Measurements from ENCODE around the gene PARD3B.

Gene PARD3B

DNA sequence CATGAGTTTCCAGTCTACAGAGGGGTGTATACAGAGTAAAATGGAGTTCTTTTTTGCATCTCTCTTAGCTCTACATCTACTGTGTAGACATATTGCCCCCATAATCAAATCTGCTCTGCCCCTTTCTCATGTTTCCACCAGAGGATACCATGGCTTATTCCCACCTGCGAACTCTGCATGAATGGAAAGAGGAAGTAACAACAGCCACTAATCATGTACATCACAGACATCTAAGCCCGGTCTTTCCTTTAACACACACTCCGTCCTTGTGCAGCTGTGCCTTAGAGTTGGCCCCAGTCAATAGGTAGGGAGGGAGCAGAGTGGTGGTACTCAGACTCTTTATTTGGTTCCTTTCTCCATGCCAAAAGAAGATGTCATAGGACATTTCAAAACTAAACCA lies 989.7 kb downstream of the PARD3B start:
- Histone ChIP-seq H3K36me3 (ENCODE audit: control insufficient read depth, insufficient read depth, low read length) (no peaks in the 10 kb centered on the region), H3K4me3 (replicated peaks; ENCODE audit: low read depth, low read length) (no peak overlapping the region), H3K27me3 (replicated peaks; ENCODE audit: control insufficient read depth, insufficient read depth, low read length) (no peaks in the 10 kb centered on the region; the same call in 1 of the 2 replicates)
- DNase-seq (ENCODE audit: extremely low read depth, insufficient read length) = no peak
- no peak for TF ChIP-seq CTCF (IDR thresholded peaks at IDR 0.05; ENCODE audit: insufficient read depth, low read length, poor library complexity, severe bottlenecking)

DNA sequence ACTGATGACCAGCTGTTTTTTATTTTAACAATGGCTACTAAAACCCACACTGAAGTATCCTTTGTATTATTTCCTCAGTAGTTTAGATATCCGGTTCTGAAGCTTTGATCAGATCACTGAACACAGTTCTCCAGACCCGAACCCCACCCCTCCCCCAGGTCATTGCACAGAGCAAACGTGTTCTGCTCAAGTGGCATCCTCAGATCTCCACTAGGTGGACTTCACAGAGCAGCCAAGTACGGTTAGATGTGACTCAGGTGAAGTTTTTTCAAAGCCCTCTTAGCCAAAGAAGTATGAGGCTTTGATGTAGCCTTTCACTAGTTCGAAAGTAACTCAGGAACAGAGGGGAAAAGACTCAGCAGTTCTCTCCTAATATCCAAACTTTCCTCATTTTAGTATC lies 994.3 kb downstream of the PARD3B start:
- DNase-seq (ENCODE audit: extremely low read depth, insufficient read length) = no peak
- no peak for TF ChIP-seq CTCF (IDR thresholded peaks at IDR 0.05; ENCODE audit: insufficient read depth, low read length, poor library complexity, severe bottlenecking)
- Histone ChIP-seq H3K27me3 (replicated peaks; ENCODE audit: control insufficient read depth, insufficient read depth, low read length) (no peaks in the 10 kb centered on the region; the same call in 1 of the 2 replicates), H3K4me3 (replicated peaks; ENCODE audit: low read depth, low read length) (no peak overlapping the region), H3K36me3 (ENCODE audit: control insufficient read depth, insufficient read depth, low read length) (no peaks in the 10 kb centered on the region)

DNA sequence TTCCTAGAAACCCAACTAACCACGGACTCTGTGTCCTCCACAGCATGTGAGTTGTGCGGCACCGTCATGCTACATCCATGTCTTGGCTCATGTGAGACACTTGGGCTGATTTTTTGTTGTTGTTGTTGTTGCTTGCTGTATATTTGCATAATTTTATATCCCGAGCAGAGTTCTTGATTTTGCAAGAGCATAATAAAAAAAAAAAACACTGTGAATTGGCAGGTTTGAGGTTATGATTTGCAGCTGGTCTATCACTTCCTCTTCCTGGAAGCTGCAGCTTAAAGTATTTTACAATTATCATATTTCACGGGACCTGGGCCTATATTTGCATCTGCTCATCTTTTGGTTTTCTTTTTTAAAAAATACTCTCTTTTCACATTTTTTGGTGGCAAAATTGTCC lies 994.8 kb downstream of the PARD3B start:
- no peaks in the 10 kb centered on the region for H3K36me3 ChIP-seq (ENCODE audit: control insufficient read depth, insufficient read depth, low read length)
- H3K27me3 ChIP-seq (replicated peaks; ENCODE audit: control insufficient read depth, insufficient read depth, low read length) = no peaks in the 10 kb centered on the region
- DNase-seq (ENCODE audit: extremely low read depth, insufficient read length) = no peak
- H3K4me3 ChIP-seq (replicated peaks; ENCODE audit: low read depth, low read length) = no peak overlapping the region
- no peak for TF ChIP-seq CTCF (IDR thresholded peaks at IDR 0.05; ENCODE audit: insufficient read depth, low read length, poor library complexity, severe bottlenecking)

- no peaks in the 10 kb centered on the region for H3K36me3 ChIP-seq (ENCODE audit: control insufficient read depth, insufficient read depth, low read length)
- no peak for TF ChIP-seq CTCF (IDR thresholded peaks at IDR 0.05; ENCODE audit: insufficient read depth, low read length, poor library complexity, severe bottlenecking)
- DNase-seq (ENCODE audit: extremely low read depth, insufficient read length) = no peak
- H3K27me3 ChIP-seq (replicated peaks; ENCODE audit: control insufficient read depth, insufficient read depth, low read length) = no peaks in the 10 kb centered on the region
- no peak overlapping the region for H3K4me3 ChIP-seq (replicated peaks; ENCODE audit: low read depth, low read length)
Measured at GRCh38 chr2:205543262-205543843, 998.1 kb downstream of the PARD3B start.

- no peak for DNase-seq (ENCODE audit: extremely low read depth, insufficient read length)
- no peak for TF ChIP-seq CTCF (IDR thresholded peaks at IDR 0.05; ENCODE audit: insufficient read depth, low read length, poor library complexity, severe bottlenecking)
- no peak overlapping the region for H3K4me3 ChIP-seq (replicated peaks; ENCODE audit: low read depth, low read length)
- H3K36me3 ChIP-seq (ENCODE audit: control insufficient read depth, insufficient read depth, low read length) = no peaks in the 10 kb centered on the region
- no peaks in the 10 kb centered on the region for H3K27me3 ChIP-seq (replicated peaks; ENCODE audit: control insufficient read depth, insufficient read depth, low read length)
Measured at GRCh38 chr2:205543937-205544702, 998.8 kb downstream of the PARD3B start.
